IMR-90 (cell line): ENCODE results near the gene DEFB118. TPM values are rescaled to one million over a fixed set of nuclear protein-coding genes. Genes with fewer than 3 reads are reported as not detected.

Experiments used
- ATAC-seq: fragments of 200-7000 bp; cut with Tn5 transposase; 2 replicates; pipeline ENCODE4 v1.9.1; 2020; ENCODE audit warnings: low read depth, mild to moderate bottlenecking, moderate library complexity
- BruUV-seq: library from RNA; stranded (reverse); fragments of 400-500 nt; replicated peaks from 2 replicates; lab custom pipeline; 2021; lab: Mats Ljungman, UMichigan
- CTCF ChIA-PET: fragments of 300-600 bp; formaldehyde crosslinking; extraction: SDS; loops from one replicate; lab custom pipeline; 2021; ENCODE audit warnings: antibody characterized with exemption; lab: Yijun Ruan, JAX
- POLR2A ChIA-PET: fragments of 300-600 bp; sonication (Branson Sonifier 250); formaldehyde crosslinking; loops from one replicate; lab custom pipeline; 2022; ENCODE audit warnings: antibody characterized with exemption; ENCODE audit not compliant: unreplicated experiment; lab: Charles Lee
- DNase-seq: peaks from one replicate; pipeline ENCODE4 v3.0.0; 2013
- H2AFZ ChIP-seq: replicated peaks from 2 replicates; pipeline ENCODE3; 2013; ENCODE audit warnings: low read length, mild to moderate bottlenecking; ENCODE audit not compliant: poor library complexity
- H2AK5ac ChIP-seq: 2 replicates; pipeline ENCODE4 v1.6.1; 2013; ENCODE audit warnings: low read depth, low read length, inconsistent platforms
- H2AK9ac ChIP-seq: replicated peaks from 2 replicates; pipeline ENCODE3; 2013; ENCODE audit warnings: mild to moderate bottlenecking, low read depth, low read length, moderate library complexity; ENCODE audit not compliant: poor library complexity
- H2BK120ac ChIP-seq: 2 replicates; pipeline ENCODE4 v1.6.1; 2013; ENCODE audit warnings: low read depth, low read length, inconsistent platforms
- H2BK15ac ChIP-seq: 3 replicates; pipeline ENCODE4 v1.6.1; 2013; ENCODE audit warnings: low read depth, low read length, inconsistent platforms
- H2BK20ac ChIP-seq: 2 replicates; pipeline ENCODE4 v1.6.1; 2013; ENCODE audit warnings: low read depth, mild to moderate bottlenecking, inconsistent platforms, low read length, moderate library complexity
- H2BK5ac ChIP-seq: 2 replicates; pipeline ENCODE4 v1.6.1; 2013; ENCODE audit warnings: mild to moderate bottlenecking, low read depth, low read length, inconsistent platforms; ENCODE audit not compliant: poor library complexity, severe bottlenecking
- H3K14ac ChIP-seq: replicated peaks from 2 replicates; pipeline ENCODE4 v1.6.1; 2013; ENCODE audit warnings: low read depth, low read length, inconsistent platforms
- H3K18ac ChIP-seq: 2 replicates; pipeline ENCODE4 v1.6.1; 2013; ENCODE audit warnings: low read depth, low read length, control low read depth
- H3K23ac ChIP-seq: 2 replicates; pipeline ENCODE4 v1.6.1; 2013; ENCODE audit warnings: low read depth, low read length, inconsistent platforms
- H3K27ac ChIP-seq: 2 replicates; pipeline ENCODE4 v1.5.1; 2013; ENCODE audit warnings: mild to moderate bottlenecking, control low read depth, low read length; ENCODE audit not compliant: insufficient read depth
- H3K27me3 ChIP-seq: 2 replicates; pipeline ENCODE4 v1.6.1; 2013; ENCODE audit warnings: low read length; ENCODE audit not compliant: control insufficient read depth, insufficient read depth
- H3K36me3 ChIP-seq: 2 replicates; pipeline ENCODE4 v1.6.1; 2013; ENCODE audit warnings: low read length, mixed read lengths; ENCODE audit not compliant: control insufficient read depth, insufficient read depth
- H3K4ac ChIP-seq: 2 replicates; pipeline ENCODE4 v1.6.1; 2013; ENCODE audit warnings: low read depth, low read length, inconsistent platforms
- H3K4me1 ChIP-seq: 2 replicates; pipeline ENCODE4 v1.6.1; 2013; ENCODE audit warnings: low read length, mixed read lengths; ENCODE audit not compliant: control insufficient read depth, insufficient read depth
- H3K4me2 ChIP-seq: 2 replicates; pipeline ENCODE4 v1.6.1; 2013; ENCODE audit warnings: low read depth, mild to moderate bottlenecking, control low read depth, low read length, moderate library complexity
- H3K4me3 ChIP-seq: 2 replicates; pipeline ENCODE4 v1.5.1; 2013; ENCODE audit warnings: low read depth, mild to moderate bottlenecking, control low read depth, low read length, moderate library complexity; ENCODE audit not compliant: insufficient read depth
- H3K56ac ChIP-seq: 2 replicates; pipeline ENCODE4 v1.6.1; 2013; ENCODE audit warnings: low read length, inconsistent platforms; ENCODE audit not compliant: insufficient read depth; ENCODE audit errors: extremely low read depth
- H3K79me1 ChIP-seq, 2 experiments: 2 replicates each; pipeline ENCODE4 v1.6.1; 2013; ENCODE audit warnings: low read length in 2 of 2, inconsistent platforms in 1 of 2, low read depth in 1 of 2
- H3K9ac ChIP-seq: 2 replicates; pipeline ENCODE4 v1.6.1; 2013; ENCODE audit warnings: low read depth, low read length, control low read depth
- H3K9me1 ChIP-seq: 2 replicates; pipeline ENCODE4 v1.6.1; 2013; ENCODE audit warnings: low read length, inconsistent platforms; ENCODE audit not compliant: insufficient read depth
- H3K9me3 ChIP-seq: 2 replicates; pipeline ENCODE4 v1.6.1; 2013; ENCODE audit warnings: low read length; ENCODE audit not compliant: control insufficient read depth, insufficient read depth
- H4K20me1 ChIP-seq: 2 replicates; pipeline ENCODE4 v1.6.1; 2013; ENCODE audit warnings: low read length, inconsistent platforms; ENCODE audit not compliant: insufficient read depth
- H4K5ac ChIP-seq: 2 replicates; pipeline ENCODE4 v1.6.1; 2013; ENCODE audit warnings: mild to moderate bottlenecking, low read depth, low read length, control low read depth
- H4K8ac ChIP-seq, 2 experiments: 2 replicates each; pipeline ENCODE4 v1.6.1; 2013; ENCODE audit warnings: low read depth in 2 of 2, low read length in 2 of 2, control low read depth in 1 of 2, inconsistent platforms in 1 of 2
- H4K91ac ChIP-seq: 2 replicates; pipeline ENCODE4 v1.6.1; 2013; ENCODE audit warnings: low read depth, low read length, inconsistent platforms; ENCODE audit not compliant: insufficient read depth
- BHLHE40 ChIP-seq: fragments of 150-350 bp; IDR thresholded peaks from 2 replicates; pipeline ENCODE4 v1.6.1; 2016; ENCODE audit warnings: mild to moderate bottlenecking, low read depth, low read length
- CHD1 ChIP-seq: IDR thresholded peaks from 2 replicates; pipeline ENCODE4 v1.6.1; 2012; ENCODE audit warnings: low read depth, low read length, improper control_type of control experiment
- MAFK ChIP-seq: IDR thresholded peaks from 2 replicates; pipeline ENCODE4 v1.6.1; 2012; ENCODE audit warnings: low read depth, low read length, improper control_type of control experiment
- MXI1 ChIP-seq: IDR thresholded peaks from 2 replicates; pipeline ENCODE4 v1.6.1; 2012; ENCODE audit warnings: low read depth, mild to moderate bottlenecking, low read length, moderate library complexity, borderline replicate concordance
- NFE2L2 ChIP-seq: fragments of 150-350 bp; IDR thresholded peaks from 2 replicates; pipeline ENCODE4 v1.6.1; 2016; ENCODE audit warnings: low read depth, mild to moderate bottlenecking, low read length
- RAD21 ChIP-seq: IDR thresholded peaks from 2 replicates; pipeline ENCODE4 v1.6.1; 2012; ENCODE audit warnings: low read length, improper control_type of control experiment
- RFX5 ChIP-seq: IDR thresholded peaks from 2 replicates; pipeline ENCODE4 v1.8.0; 2012; ENCODE audit warnings: low read depth, mild to moderate bottlenecking, low read length, moderate library complexity
- SMC3 ChIP-seq: fragments of 150-350 bp; IDR thresholded peaks from 2 replicates; pipeline ENCODE4 v1.6.1; 2016; ENCODE audit warnings: low read depth, mild to moderate bottlenecking, antibody characterized with exemption, low read length, moderate library complexity
- WGBS, 2 experiments: methylation state at CpG; one replicate each; pipeline versions ENCODE4 v1.1.5 to v1.1.7; 2013; ENCODE audit warnings: missing lambda C conversion rate in 2 of 2; ENCODE audit not compliant: insufficient read length in 1 of 2; ENCODE audit errors: extremely low coverage in 2 of 2; 5-methylcytosine and 5-hydroxymethylcytosine counted together
- dilution Hi-C: fragments of 300-500 bp; cut with HindIII; formaldehyde crosslinking; loops from one replicate; pipeline ENCODE4 v1.14.3; 2018; ENCODE audit warnings: low sequenced_read_pairs; ENCODE audit not compliant: unreplicated experiment
- in situ Hi-C: fragments of 300-500 bp; cut with MboI; formaldehyde crosslinking; loops from 3 replicates; pipeline ENCODE4 v1.14.3; 2019; ENCODE audit warnings: low sequenced_read_pairs, inconsistent platforms, mixed read lengths
- intact Hi-C: fragments of 100-400 bp; cut with micrococcal nuclease; formaldehyde crosslinking; loops from 2 replicates; pipeline ENCODE4 v1.10.0; 2022
- polyA plus RNA-seq, 3 experiments: library from polyadenylated mRNA; depleted of rRNA; stranded (reverse); fragments of >200 nt; gene quantifications; 2 replicates each; pipeline ENCODE4 v1.2.3, GENCODE V29; 2012; ENCODE audit warnings: low replicate concordance in 1 of 3
- total RNA-seq: library from RNA; depleted of rRNA; stranded (reverse); fragments of >200 nt; gene quantifications from 2 replicates; pipeline ENCODE4 v1.2.3, GENCODE V29; 2012
- TF ChIP-seq, protein P1 (sequence below): fragments of 150-350 bp; IDR thresholded peaks from 2 replicates; pipeline ENCODE4 v1.6.1; 2017; ENCODE audit warnings: mild to moderate bottlenecking, antibody characterized with exemption, low read length, low read depth
- TF ChIP-seq, protein P2 (sequence below): fragments of 150-350 bp; IDR thresholded peaks from 2 replicates; pipeline ENCODE4 v1.6.1; 2016; ENCODE audit warnings: low read depth, mild to moderate bottlenecking, low read length, moderate library complexity, borderline replicate concordance
- TF ChIP-seq, protein P3 (sequence below): conservative IDR thresholded peaks from 2 replicates; pipeline ENCODE4 v1.5.1; 2012; ENCODE audit warnings: mild to moderate bottlenecking, low read depth, low read length, improper control_type of control experiment

DEFB118 gene
- total and polyA plus RNA-seq, 2 of the 4 experiments (the other 2 are of a cell fraction) = not detected

DNA sequence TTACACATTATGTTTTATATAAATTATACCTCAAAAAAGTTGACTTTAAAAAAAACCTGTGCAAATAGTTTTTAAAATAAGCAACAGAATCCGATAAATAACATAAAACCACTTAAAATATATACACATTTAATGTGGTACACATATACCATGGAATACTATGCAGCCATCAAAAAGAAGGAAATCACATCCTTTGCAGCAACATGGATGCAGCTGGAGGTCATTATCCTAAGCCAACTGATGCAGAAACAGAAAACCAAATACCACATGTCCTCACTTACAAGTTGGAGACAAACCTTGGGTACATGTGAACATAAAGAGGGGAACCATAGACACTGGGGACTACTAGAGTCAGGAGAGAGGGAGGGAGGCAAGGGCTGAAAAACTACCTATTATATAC is 41.6 kb downstream of the DEFB118 start:
- in situ Hi-C loops = no loop called here
- H4K20me1 ChIP-seq = no peaks in the 10 kb centered on the region

More for the DNA sequence above, 41.6 kb downstream of the DEFB118 start:
- POLR2A ChIA-PET = no interaction called here
- H4K8ac ChIP-seq = no peak overlapping the region
- no peak overlapping the region for H3K18ac ChIP-seq
- DNase-seq (no peak), ATAC-seq (no peak)
- H3K79me1 ChIP-seq = no peaks in the 10 kb centered on the region
- H3K9me3 ChIP-seq = no peaks in the 10 kb centered on the region
- H3K9ac ChIP-seq = no peak overlapping the region
- no peak overlapping the region for H2AK9ac ChIP-seq
- H2AK5ac ChIP-seq = no peak overlapping the region
- no peaks in the 10 kb centered on the region for H3K36me3 ChIP-seq
- H4K5ac ChIP-seq = no peak overlapping the region
- H3K4me3 ChIP-seq = no peak overlapping the region
- H3K27me3 ChIP-seq = no peaks in the 10 kb centered on the region
- CTCF ChIA-PET = no interaction called here
- no peak overlapping the region for H3K27ac ChIP-seq
- H3K14ac ChIP-seq = no peak overlapping the region
- H4K91ac ChIP-seq = no peak overlapping the region
- H2BK120ac ChIP-seq = no peak overlapping the region
- H3K4ac ChIP-seq = no peak overlapping the region
- no peak overlapping the region for H3K4me2 ChIP-seq
- H3K56ac ChIP-seq = no peak overlapping the region
- no peaks in the 10 kb centered on the region for H3K4me1 ChIP-seq
- intact Hi-C loops (no loop called here), dilution Hi-C loops (no loop called here)
- H3K9me1 ChIP-seq = no peaks in the 10 kb centered on the region
- no peak overlapping the region for H2AFZ ChIP-seq
- H3K23ac ChIP-seq = no peak overlapping the region
- WGBS, 2 experiments = no CpG with 5 or more reads among the region's 1 CpG
- no peak overlapping the region for H2BK5ac ChIP-seq
- no peak for TF ChIP-seq CHD1
- TF ChIP-seq, protein P1, sequence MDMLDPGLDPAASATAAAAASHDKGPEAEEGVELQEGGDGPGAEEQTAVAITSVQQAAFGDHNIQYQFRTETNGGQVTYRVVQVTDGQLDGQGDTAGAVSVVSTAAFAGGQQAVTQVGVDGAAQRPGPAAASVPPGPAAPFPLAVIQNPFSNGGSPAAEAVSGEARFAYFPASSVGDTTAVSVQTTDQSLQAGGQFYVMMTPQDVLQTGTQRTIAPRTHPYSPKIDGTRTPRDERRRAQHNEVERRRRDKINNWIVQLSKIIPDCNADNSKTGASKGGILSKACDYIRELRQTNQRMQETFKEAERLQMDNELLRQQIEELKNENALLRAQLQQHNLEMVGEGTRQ = no peak
- TF ChIP-seq MAFK = no peak
- TF ChIP-seq, protein P2, sequence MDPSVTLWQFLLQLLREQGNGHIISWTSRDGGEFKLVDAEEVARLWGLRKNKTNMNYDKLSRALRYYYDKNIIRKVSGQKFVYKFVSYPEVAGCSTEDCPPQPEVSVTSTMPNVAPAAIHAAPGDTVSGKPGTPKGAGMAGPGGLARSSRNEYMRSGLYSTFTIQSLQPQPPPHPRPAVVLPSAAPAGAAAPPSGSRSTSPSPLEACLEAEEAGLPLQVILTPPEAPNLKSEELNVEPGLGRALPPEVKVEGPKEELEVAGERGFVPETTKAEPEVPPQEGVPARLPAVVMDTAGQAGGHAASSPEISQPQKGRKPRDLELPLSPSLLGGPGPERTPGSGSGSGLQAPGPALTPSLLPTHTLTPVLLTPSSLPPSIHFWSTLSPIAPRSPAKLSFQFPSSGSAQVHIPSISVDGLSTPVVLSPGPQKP = no peak
- TF ChIP-seq, protein P3, sequence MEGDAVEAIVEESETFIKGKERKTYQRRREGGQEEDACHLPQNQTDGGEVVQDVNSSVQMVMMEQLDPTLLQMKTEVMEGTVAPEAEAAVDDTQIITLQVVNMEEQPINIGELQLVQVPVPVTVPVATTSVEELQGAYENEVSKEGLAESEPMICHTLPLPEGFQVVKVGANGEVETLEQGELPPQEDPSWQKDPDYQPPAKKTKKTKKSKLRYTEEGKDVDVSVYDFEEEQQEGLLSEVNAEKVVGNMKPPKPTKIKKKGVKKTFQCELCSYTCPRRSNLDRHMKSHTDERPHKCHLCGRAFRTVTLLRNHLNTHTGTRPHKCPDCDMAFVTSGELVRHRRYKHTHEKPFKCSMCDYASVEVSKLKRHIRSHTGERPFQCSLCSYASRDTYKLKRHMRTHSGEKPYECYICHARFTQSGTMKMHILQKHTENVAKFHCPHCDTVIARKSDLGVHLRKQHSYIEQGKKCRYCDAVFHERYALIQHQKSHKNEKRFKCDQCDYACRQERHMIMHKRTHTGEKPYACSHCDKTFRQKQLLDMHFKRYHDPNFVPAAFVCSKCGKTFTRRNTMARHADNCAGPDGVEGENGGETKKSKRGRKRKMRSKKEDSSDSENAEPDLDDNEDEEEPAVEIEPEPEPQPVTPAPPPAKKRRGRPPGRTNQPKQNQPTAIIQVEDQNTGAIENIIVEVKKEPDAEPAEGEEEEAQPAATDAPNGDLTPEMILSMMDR = no peak
- no peak for TF ChIP-seq RFX5
- TF ChIP-seq MXI1 = no peak
- TF ChIP-seq BHLHE40 = no peak
- no peak for TF ChIP-seq SMC3
- no peak for TF ChIP-seq RAD21
- TF ChIP-seq NFE2L2 = no peak
- H2BK20ac ChIP-seq = no peak overlapping the region
- BruUV-seq = no TSS peak
- no peak overlapping the region for H2BK15ac ChIP-seq
